ENCODE results near the gene PRKAR1B. TPM values are rescaled to one million over a fixed set of nuclear protein-coding genes. Genes with fewer than 3 reads are reported as not detected.

PRKAR1B gene
- total RNA-seq, 2 experiments from 2014 or later = 48.7 to 49.9 TPM

DNA sequence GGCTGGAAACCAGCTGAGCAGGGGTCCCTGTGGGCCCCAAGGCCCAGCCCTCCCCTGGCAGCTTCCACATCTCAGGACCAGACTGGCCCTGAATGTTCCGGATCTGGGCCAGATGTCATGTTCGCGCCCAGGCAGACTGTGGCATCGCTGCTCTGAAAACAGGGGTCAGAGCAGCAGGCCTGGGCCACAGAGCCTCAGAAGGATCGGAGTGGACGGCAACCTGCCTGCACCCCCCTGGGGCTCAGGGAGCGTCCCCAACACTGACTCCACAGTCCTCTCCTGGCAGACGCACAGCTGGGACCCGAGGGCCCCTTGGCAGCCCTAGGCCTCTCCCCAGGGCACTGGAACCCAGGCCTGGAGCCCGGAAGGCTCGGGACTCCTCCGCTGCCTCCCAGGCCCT is 91.9 kb downstream of the PRKAR1B start:
- POLR2A ChIA-PET = no interaction called here
- no peak overlapping the region for H3K27ac Mint-ChIP-seq
- intact Hi-C loops (cut with micrococcal nuclease) = no loop called here

DNA sequence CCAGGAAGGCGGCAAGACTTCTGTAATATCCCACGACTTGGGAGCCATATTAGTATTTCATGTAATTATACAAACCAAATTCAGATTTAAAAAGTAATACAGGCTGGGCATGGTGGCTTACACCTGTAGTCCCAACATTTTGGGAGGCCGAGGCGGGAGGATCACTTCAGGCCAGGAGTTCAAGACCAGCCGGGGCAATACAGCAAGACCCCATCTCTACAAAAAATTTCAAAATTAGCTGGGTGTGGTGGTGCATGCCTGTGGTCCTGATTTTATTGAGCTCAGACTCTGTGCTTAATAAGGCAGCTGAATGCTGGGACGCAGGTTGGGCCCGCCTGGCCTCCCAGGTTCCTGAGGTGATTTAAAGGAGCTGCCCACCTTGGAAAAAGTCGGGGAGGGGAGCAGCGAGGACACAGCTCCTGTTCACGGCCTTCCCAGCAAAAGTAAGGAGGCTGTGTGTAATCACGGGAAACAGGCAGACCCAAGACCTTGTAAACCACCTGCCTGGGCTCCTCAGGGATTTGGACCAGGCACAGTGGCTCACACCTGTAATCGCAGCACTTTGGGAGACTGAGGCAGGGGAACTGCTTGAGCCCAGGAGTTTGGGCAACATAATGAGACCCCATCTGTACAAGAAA is 93.6 kb downstream of the PRKAR1B start:
- no peak for DNase-seq
- ATAC-seq = no peak
- intact Hi-C loops (cut with micrococcal nuclease) = no loop called here
- ChIA-PET CTCF (interaction anchor here (0.9 kb wide), 1 partner anchor 300 kb away, joined by 3 read pairs; no protein-coding TSS in a partner anchor), POLR2A (interaction anchor here (1.2 kb wide), 1 partner anchor 11 kb away, joined by 3 read pairs; no protein-coding TSS in a partner anchor)
- Mint-ChIP-seq H3K4me1 (ENCODE audit: low read depth) (peaks cover 7% of the 10 kb centered on the region), H3K27me3 (no peaks in the 10 kb centered on the region), H3K9me3 (no peaks in the 10 kb centered on the region), H3K27ac (no peak overlapping the region), H3K4me3 (no peak overlapping the region), H3K36me3 (ENCODE audit: low read depth) (peaks cover 4% of the 10 kb centered on the region)
- no peak for TF ChIP-seq CTCF (IDR thresholded peaks at IDR 0.05)

More for the DNA sequence above, 91.9 kb downstream of the PRKAR1B start:
- ATAC-seq (peak; percentile 20), DNase-seq (no peak)
- TF ChIP-seq CTCF (IDR thresholded peaks at IDR 0.05) = no peak
- CTCF ChIA-PET = no interaction called here
- Mint-ChIP-seq H3K36me3 (ENCODE audit: low read depth) (peaks cover 4% of the 10 kb centered on the region), H3K27me3 (no peaks in the 10 kb centered on the region), H3K4me3 (no peak overlapping the region), H3K4me1 (ENCODE audit: low read depth) (peaks cover 17% of the 10 kb centered on the region), H3K9me3 (no peaks in the 10 kb centered on the region)

DNA sequence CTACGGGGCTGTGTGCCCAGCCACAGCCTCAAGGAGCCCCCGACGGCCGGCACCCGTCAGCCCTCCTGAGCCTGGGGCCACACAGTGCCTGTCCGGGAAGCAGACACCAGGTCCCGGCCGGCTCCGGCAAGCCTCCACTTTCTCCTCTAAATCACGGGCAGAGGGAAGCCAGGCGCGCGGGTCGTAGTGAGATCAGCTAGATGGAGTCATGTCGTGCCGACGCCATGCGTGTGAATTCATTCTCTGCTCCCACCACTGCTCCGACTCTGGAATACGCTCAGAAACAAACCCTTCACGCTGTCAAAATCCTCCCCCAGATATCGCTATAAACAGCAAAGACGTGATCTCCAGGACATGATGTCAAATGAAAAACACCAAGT is 94.3 kb downstream of the PRKAR1B start:
- DNase-seq (no peak), ATAC-seq (no peak)
- no peaks in the 10 kb centered on the region for H3K27me3 Mint-ChIP-seq
- intact Hi-C loops (cut with micrococcal nuclease) = no loop called here
- TF ChIP-seq CTCF (IDR thresholded peaks at IDR 0.05) = no peak
- POLR2A ChIA-PET = interaction anchor here (1.2 kb wide), 1 partner anchor 12 kb away, joined by 3 read pairs; no protein-coding TSS in a partner anchor
- no peak overlapping the region for H3K27ac Mint-ChIP-seq
- no peaks in the 10 kb centered on the region for H3K9me3 Mint-ChIP-seq
- H3K36me3 Mint-ChIP-seq (ENCODE audit: low read depth) = peaks cover 4% of the 10 kb centered on the region
- H3K4me3 Mint-ChIP-seq = no peak overlapping the region
- CTCF ChIA-PET = no interaction called here
- peaks cover 5% of the 10 kb centered on the region for H3K4me1 Mint-ChIP-seq (ENCODE audit: low read depth)

- Mint-ChIP-seq H3K4me1 (ENCODE audit: low read depth) (peaks cover 5% of the 10 kb centered on the region), H3K27me3 (no peaks in the 10 kb centered on the region), H3K9me3 (no peaks in the 10 kb centered on the region), H3K27ac (no peak overlapping the region), H3K4me3 (no peak overlapping the region), H3K36me3 (ENCODE audit: low read depth) (peaks cover 4% of the 10 kb centered on the region)
- intact Hi-C loops (cut with micrococcal nuclease) = no loop called here
- POLR2A ChIA-PET = no interaction called here
- TF ChIP-seq CTCF (IDR thresholded peaks at IDR 0.05) = no peak
- CTCF ChIA-PET = no interaction called here
- DNase-seq (no peak), ATAC-seq (no peak)
These were observed 94.9 kb downstream of the PRKAR1B start for GRCh38 chr7:631964-632830.

DNA sequence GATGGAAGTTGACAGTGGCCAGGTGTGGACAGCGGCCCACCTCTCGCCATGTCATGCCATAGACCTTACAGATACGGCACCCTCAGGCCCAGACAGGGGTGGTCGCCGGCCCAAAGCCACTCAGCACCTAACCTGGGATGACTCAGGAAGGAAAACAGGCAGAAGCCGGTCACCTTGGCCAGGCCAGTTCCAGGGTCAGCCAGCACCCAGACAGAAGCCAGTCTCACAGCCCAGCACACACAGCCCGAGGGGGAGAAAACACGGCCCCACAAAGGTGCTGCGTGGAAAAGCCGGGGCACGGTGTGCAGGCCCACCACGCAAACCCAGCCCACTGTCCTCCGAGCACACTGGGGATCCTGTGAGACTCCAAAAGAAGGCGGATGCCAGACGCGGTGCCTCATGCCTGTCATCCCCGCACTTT is 95.8 kb downstream of the PRKAR1B start:
- POLR2A ChIA-PET = no interaction called here
- intact Hi-C loops (cut with micrococcal nuclease) = no loop called here

More for the DNA sequence above, 95.8 kb downstream of the PRKAR1B start:
- H3K4me3 Mint-ChIP-seq = no peak overlapping the region
- H3K4me1 Mint-ChIP-seq (ENCODE audit: low read depth) = peaks cover under 1% of the 10 kb centered on the region
- no peak overlapping the region for H3K27ac Mint-ChIP-seq
- H3K27me3 Mint-ChIP-seq = no peaks in the 10 kb centered on the region
- no peaks in the 10 kb centered on the region for H3K9me3 Mint-ChIP-seq
- CTCF ChIA-PET = no interaction called here
- DNase-seq = no peak
- ATAC-seq = no peak
- no peaks in the 10 kb centered on the region for H3K36me3 Mint-ChIP-seq (ENCODE audit: low read depth)
- TF ChIP-seq CTCF (IDR thresholded peaks at IDR 0.05) = no peak
